GM21825 (cell line): ENCODE results near the gene RBM47.
"Not testable (repeated sequence)": the region's sequence is repeated elsewhere in the genome, so short reads cannot be mapped to it uniquely, and the experiment has no call there.

Source experiments
- ATAC-seq: cut with Tn5 transposase; IDR thresholded peaks from one replicate; pipeline ENCODE4 v1.9.1; 2021; ENCODE audit warnings: mild to moderate bottlenecking, moderate library complexity; ENCODE audit not compliant: unreplicated experiment

Gene RBM47

DNA sequence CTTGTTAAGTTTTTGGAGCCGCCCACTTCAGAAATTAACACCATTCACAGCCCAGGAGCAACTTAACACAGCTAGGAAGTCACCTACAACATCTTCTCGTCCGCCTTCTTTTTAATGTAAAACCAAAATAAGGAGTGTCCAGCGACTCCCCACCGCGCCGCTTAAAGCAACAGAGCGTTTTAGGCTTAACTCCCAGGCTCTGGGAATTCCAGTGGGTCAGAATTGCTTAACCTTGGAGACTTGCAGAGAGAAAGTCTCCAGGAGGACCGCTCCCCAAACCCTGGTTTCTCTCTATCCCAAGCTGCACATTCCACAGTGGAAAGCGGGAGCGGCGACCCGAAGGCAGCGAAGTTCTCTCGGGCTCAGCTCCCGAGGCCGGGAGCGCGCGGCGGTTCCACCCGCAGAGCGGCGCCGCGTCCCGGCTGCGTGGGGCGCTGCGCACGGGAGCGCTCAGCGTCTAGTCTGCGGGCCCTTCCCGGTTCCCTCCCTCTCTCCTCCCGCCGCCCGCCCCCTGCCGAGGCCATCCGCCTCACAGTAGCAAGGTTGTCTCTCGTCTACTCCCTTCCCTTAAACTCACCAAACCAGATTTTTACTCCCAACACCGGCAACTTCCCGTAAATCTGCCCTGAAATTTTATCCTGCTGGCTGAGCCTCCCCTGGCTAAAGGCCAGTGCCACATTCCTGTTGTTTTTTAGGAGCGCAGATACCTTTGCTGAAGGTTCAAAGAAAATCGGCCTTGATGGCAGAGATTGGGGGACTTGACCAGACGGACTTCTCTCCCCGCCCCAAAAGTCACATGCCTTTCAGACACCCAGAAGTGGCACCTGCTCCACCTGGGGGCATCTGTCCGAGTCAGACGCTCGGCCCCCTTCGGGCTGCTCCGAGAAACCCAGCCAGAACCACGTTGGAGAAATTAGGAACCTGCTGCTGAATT is at the start of gene RBM47:
Gene RBM47, minus strand, starts transcription at position 464 of the 934 bp plus-strand sequence. CDS start 190,971 bp downstream, outside the sequence.
- ATAC-seq, result peak; percentile 45

- ATAC-seq, result no peak
Measured at GRCh38 chr4:40678421-40678820, 48.8 kb upstream of the RBM47 start.

GRCh38 chr4:40675166-40675565 is 45.5 kb upstream of the RBM47 start:
- ATAC-seq, result no peak

DNA sequence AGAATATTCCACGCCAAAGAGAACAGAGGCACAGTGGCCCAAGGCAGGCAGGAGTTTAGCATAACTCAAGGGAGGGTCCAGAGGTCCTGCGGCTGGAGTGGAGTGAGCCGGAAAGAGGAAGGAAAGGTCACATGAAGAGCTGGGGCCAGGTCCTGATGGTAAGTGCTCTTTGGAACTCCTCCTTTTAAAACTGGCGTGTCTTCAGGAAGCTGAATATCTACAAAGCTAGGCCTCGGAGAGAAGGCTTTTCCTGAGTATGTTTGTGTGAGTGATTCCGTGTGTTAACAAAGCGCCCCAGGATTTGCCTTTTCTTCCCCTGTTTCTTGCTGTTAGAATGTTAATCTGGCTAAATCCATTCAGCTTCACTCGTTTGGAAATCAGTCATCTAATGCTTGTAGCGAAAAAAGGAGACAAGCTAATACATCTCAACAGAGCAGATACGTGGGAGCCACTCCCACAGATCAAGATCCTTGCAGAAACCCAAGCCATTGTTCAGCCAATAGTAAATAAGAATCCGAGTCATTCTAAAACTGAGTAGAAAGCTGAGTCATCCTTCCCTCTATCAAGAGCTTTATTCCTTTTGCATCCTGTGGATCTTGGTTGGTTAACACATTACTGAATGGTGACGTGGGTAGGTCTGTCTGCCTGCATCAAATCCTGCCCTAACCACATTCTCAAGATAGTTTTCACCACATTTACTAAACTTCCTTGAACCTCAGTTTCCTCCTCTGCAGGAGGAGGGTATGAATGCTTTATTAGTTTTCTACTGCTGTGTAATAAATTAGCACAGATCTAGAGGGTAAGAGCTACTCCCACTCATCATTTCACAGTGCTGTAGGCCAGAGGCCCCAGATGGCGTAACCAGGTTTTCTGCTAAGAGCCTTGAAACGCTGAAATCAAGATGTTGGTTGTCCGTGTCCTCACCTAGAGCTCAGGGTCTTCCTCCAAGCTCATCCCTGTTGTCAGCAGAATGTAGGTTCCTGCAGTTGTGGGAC is 43.2 kb upstream of the RBM47 start:
- ATAC-seq, result peak; percentile 78

DNA sequence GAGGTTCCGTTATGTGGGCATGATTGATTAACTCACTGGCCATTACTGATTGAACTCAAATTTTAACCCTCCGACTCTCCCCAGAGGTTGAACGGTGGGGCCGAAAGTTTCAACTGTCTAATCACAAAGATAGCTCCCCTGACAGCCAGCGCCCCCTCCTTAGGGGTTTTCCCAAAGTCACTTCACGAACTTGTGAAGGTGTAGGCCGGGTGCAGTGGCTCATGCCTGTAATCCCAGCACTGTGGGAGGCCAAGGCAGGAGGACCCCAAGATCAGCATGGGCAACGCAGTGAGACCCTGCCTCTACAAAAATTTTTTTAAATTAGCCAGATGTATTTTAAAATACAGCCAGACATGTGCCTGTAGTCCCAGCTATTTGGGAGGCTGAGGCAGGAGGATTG is 39.8 kb upstream of the RBM47 start:
- no peak for ATAC-seq

- no peak for ATAC-seq
Measured at GRCh38 chr4:40665842-40666241, 36.2 kb upstream of the RBM47 start.

DNA sequence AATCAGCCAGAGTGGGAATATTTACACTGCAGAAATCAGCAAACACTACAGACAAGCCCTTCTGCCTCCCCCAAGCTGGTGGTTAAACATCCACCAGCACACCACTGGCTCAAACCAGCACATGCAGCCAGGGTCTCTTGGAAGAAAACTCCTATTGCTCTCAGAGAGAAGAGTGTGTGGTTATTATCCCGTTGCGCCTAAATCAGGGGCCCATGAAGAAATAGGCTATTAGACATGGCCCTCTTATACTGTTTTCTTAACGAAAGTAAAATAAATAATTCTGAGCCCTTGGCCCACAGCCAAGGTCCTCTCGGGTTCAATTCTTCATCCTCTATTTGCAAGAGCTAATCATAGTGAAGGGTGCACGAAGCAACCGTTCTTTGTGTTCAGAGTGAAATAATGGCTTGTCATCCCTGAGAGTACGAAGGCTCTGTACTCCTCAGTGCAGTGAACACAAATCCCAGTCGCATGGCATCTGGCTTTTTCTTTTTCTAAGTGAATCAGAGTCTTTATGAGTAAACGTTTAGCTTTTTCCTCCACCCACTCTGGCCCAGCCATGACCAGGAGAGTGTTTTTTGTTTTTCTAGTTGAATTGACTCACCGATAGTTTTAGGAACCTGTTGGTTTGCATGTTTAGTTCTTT is 33.4 kb upstream of the RBM47 start:
- peak; percentile 63 for ATAC-seq

- no peak for ATAC-seq
Measured at GRCh38 chr4:40661803-40662202, 32.1 kb upstream of the RBM47 start.

DNA sequence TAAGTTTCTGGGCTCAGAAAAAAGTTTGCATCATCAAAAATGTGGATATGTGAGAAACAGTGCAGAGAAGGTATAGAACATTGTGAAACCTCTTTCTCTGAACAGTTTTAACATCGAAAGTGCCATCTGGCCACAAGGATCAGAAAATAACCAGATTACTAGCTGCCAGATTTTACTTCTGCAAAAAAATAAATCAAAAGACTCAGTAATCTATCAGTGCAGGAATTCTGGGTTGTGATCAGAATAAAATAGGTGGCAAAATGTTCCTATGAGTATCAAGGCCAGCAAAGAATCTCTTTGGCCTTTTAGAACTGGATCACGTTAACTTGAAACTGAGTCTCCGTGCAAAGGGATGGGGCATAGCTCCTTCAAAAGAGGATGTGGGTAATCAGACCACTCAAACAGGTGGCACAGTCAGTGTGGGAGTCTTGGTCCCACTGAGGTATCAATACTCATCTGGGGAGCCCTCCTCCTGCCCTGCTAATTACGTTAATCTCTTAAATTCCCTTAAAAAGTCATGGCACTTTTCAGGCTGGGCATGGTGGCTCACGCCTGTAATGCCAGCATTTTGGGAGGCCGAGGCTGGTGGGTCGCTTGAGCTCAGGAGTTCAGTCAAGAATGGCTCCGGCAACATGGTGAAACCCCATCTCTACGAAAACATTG is 26.7 kb upstream of the RBM47 start:
- peak; percentile 89 for ATAC-seq

DNA sequence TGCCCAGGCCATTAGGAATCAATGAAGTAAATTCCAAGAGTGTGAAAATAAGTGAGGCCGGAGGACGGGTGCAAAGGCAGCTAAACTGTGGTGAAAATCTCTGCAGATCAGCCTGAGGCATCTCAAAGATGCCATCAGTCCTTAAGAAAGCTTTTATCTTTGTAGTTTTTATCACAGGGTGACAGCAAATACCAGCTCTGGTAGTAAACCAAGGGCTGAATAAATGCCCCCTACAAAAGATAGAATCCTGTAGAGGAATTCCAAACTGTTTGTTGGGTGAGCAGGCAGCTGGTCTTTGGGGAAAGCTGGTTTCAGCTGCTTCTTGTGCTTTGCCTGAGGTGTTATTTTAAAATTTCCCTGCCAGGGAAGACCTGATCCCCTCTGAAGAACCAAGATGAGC is 21.6 kb upstream of the RBM47 start:
- ATAC-seq, result no peak

- no peak for ATAC-seq
Measured at GRCh38 chr4:40649321-40649720, 19.7 kb upstream of the RBM47 start.

GRCh38 chr4:40648742-40649281 is 19.1 kb upstream of the RBM47 start:
- no peak for ATAC-seq

GRCh38 chr4:40648131-40648530 is 18.5 kb upstream of the RBM47 start:
- no peak for ATAC-seq

- no peak for ATAC-seq
Measured at GRCh38 chr4:40645586-40645985, 15.9 kb upstream of the RBM47 start.

- no peak for ATAC-seq
Measured at GRCh38 chr4:40632080-40632479, 2.4 kb upstream of the RBM47 start.

DNA sequence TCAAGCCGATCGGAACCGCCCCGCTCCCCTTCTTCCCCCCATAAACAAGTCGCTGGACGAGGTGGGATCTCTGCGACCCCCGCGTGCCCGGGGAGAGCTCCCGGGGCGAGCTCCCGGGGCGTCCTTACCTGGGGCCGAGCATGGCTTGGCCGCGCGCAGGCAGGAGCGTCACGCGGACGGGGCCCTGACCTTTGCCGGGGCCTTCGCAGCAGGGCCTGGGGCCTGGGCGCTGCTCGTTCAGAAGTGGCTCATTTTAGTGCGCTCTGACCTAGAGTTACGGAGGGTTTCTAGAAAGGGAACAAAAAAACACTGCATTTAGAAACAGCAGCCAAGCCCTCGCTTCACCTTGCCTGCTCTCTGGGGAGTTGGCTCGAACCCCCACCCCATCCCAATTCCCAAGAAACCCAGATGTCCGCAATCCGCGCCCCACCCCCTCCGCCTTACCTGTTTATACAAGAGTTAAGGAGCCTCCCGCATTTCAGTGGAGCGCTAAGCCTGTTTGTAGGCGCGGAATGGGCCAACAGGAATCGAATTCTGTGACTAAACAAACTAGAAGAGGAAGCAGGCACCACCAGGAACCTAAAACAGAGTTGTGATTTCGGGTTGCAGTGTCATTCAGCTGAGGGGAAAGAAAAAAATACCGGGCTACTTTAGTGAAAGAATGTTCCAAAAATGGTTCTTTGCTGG is 814 bp upstream of the RBM47 start:
- ATAC-seq, result peak; percentile 47

DNA sequence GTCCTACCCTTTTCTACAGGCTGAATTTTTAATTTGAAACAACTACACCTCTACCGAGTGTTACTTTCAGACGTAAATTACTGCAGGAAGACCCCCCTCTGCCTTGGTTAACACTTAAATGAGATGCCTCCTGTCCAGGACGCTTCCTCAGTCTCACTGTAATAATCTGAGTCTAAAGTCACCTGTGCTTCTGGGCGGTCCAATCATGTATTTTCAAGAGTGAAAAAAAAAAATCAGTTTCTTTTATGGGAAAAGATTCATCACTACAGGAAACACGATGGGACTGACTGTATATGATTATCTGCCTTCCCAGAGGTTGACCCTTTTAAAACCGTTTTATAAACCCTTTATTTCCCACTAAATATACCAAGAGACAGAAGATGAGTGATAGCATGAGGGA is 776 bp downstream of the RBM47 start:
- no peak for ATAC-seq

- not testable (repeated sequence) for ATAC-seq
Measured at GRCh38 chr4:40628407-40628806, 1.3 kb downstream of the RBM47 start.

DNA sequence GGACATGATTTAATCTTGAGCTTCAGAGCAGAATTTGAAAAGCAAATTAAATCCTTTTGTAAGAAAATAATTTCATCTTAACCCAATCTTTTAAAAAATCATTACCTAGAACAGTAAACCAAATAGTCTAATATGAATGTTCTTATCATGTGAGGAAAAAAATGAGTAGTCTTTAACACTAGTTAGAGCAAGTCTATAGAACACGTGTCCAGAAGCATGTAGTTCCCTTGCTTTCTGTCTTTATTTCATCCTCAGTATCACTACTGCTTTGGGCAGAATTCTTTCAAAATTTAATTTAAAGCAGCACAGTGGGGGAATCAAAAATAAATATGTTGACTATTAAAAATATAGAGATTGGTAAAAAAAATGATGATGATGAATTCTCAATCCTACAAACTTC is 2.1 kb downstream of the RBM47 start:
- ATAC-seq, result no peak
